Measurements from ENCODE around the gene OBP2B.

- TF ChIP-seq CTCF (IDR thresholded peaks at IDR 0.05) (no peak), POLR2A (IDR thresholded peaks at IDR 0.05) (no peak)
Observed at GRCh38 chr9:133248726-133249295, 39.8 kb upstream of the OBP2B start.

Data from body of pancreas (tissue), 4 donors.